ENCODE measurements around the gene FER.
"Not testable (repeated sequence)": the region's sequence is repeated elsewhere in the genome, so short reads cannot be mapped to it uniquely, and the experiment has no call there.

FER gene

GRCh38 chr5:108899244-108899643 is 151.5 kb downstream of the FER start:
- DNase-seq, result not testable (repeated sequence)

- no peak for DNase-seq
These were observed 153.0 kb downstream of the FER start for GRCh38 chr5:108900668-108901067.

GRCh38 chr5:108905805-108906204 is 158.1 kb downstream of the FER start:
- no peak for DNase-seq

GRCh38 chr5:108910627-108911026 is 162.9 kb downstream of the FER start:
- DNase-seq, result no peak

GRCh38 chr5:108911055-108911454 is 163.4 kb downstream of the FER start:
- DNase-seq, result no peak

- no peak for DNase-seq
These were observed 169.9 kb downstream of the FER start for GRCh38 chr5:108917596-108917995.

- DNase-seq, result no peak
These were observed 172.1 kb downstream of the FER start for GRCh38 chr5:108919591-108920326.

- no peak for DNase-seq
These were observed 176.8 kb downstream of the FER start for GRCh38 chr5:108924457-108924961.

GRCh38 chr5:108925073-108925472 is 177.4 kb downstream of the FER start:
- no peak for DNase-seq

GRCh38 chr5:108930107-108930506 is 182.4 kb downstream of the FER start:
- no peak for DNase-seq

- DNase-seq, result no peak
These were observed 187.9 kb downstream of the FER start for GRCh38 chr5:108935611-108936010.

GRCh38 chr5:108937221-108937620 is 189.5 kb downstream of the FER start:
- DNase-seq, result no peak

- DNase-seq, result no peak
These were observed 192.8 kb downstream of the FER start for GRCh38 chr5:108940506-108940905.

GRCh38 chr5:108941746-108942145 is 194.0 kb downstream of the FER start:
- no peak for DNase-seq

- no peak for DNase-seq
These were observed 195.0 kb downstream of the FER start for GRCh38 chr5:108942701-108943100.

- peak in 1 of 2 donors; percentile 8 for DNase-seq
These were observed 197.4 kb downstream of the FER start for GRCh38 chr5:108945094-108945493.

GRCh38 chr5:108946008-108946407 is 198.3 kb downstream of the FER start:
- no peak for DNase-seq

- DNase-seq, result no peak
These were observed 199.5 kb downstream of the FER start for GRCh38 chr5:108947164-108947563.

- no peak for DNase-seq
These were observed 202.6 kb downstream of the FER start for GRCh38 chr5:108950276-108950675.

- no peak for DNase-seq
These were observed 206.2 kb downstream of the FER start for GRCh38 chr5:108953940-108954339.

GRCh38 chr5:108957333-108957732 is 209.6 kb downstream of the FER start:
- DNase-seq, result no peak

GRCh38 chr5:108966910-108967309 is 219.2 kb downstream of the FER start:
- DNase-seq, result no peak

GRCh38 chr5:108974594-108974993 is 226.9 kb downstream of the FER start:
- DNase-seq, result no peak

GRCh38 chr5:108975697-108976096 is 228.0 kb downstream of the FER start:
- DNase-seq, result no peak
